CD4-positive, CD25-positive, alpha-beta regulatory T cell (primary cell): ENCODE data around the gene CDC40. TPM values are rescaled to one million over a fixed set of nuclear protein-coding genes. Genes with fewer than 3 reads are reported as not detected.

Experiments
- ATAC-seq, 2 donors: fragments of 150-1000 bp; cut with Tn5 transposase; one replicate each; pipeline ENCODE4 v1.10.0; 2021; ENCODE audit warnings: low read depth in 2 of 2, moderate number of reproducible peaks in 2 of 2, moderate library complexity in 1 of 2
- DNase-seq, 3 donors: peaks; one replicate each; pipeline versions ENCODE4 v3.0.0 to v3.0.0-alpha.2; 2012 to 2022; ENCODE audit warnings: mixed read lengths in 1 of 3
- H3K27ac ChIP-seq: one replicate; pipeline ENCODE4 v1.7.0; 2013; ENCODE audit warnings: mild to moderate bottlenecking, low read length; ENCODE audit not compliant: insufficient read depth, poor library complexity, severe bottlenecking
- H3K27me3 ChIP-seq: one replicate; pipeline ENCODE4 v1.7.0; 2013; ENCODE audit warnings: low read length; ENCODE audit not compliant: control insufficient read depth, insufficient read depth
- H3K36me3 ChIP-seq: one replicate; pipeline ENCODE4 v1.7.0; 2013; ENCODE audit warnings: mild to moderate bottlenecking, low read length, moderate library complexity; ENCODE audit not compliant: control insufficient read depth, insufficient read depth
- H3K4me1 ChIP-seq: 2 replicates; pipeline ENCODE4 v1.7.0; 2013; ENCODE audit warnings: mild to moderate bottlenecking, low read length; ENCODE audit not compliant: insufficient read depth, control insufficient read depth, poor library complexity, severe bottlenecking
- H3K4me3 ChIP-seq: one replicate; pipeline ENCODE4 v1.7.0; 2013; ENCODE audit warnings: low read depth, mild to moderate bottlenecking, low read length, moderate library complexity
- H3K9me3 ChIP-seq, 2 experiments: 1 replicate in 1 of 2; 2 replicates in 1 of 2; pipeline ENCODE4 v1.7.0; 2013; ENCODE audit warnings: low read length in 2 of 2, mild to moderate bottlenecking in 1 of 2, moderate library complexity in 1 of 2; ENCODE audit not compliant: control insufficient read depth in 2 of 2
- H3K27ac Mint-ChIP-seq, 3 donors: one replicate each; pipeline ENCODE4 v1.8.0; 2020 to 2022; ENCODE audit warnings: mild to moderate bottlenecking in 3 of 3, mixed read lengths in 3 of 3, moderate library complexity in 2 of 3
- H3K27me3 Mint-ChIP-seq: one replicate; pipeline ENCODE4 v1.8.0; 2022; ENCODE audit warnings: mild to moderate bottlenecking, mixed read lengths
- H3K36me3 Mint-ChIP-seq: one replicate; pipeline ENCODE4 v1.8.0; 2020; ENCODE audit warnings: mixed read lengths
- H3K4me1 Mint-ChIP-seq, 4 donors: one replicate each; pipeline ENCODE4 v1.8.0; 2020 to 2022; ENCODE audit warnings: mixed read lengths in 4 of 4, mild to moderate bottlenecking in 1 of 4
- H3K4me3 Mint-ChIP-seq, 4 donors: one replicate each; pipeline ENCODE4 v1.8.0; 2020 to 2022; ENCODE audit warnings: mild to moderate bottlenecking in 4 of 4, mixed read lengths in 4 of 4, moderate library complexity in 3 of 4
- H3K9me3 Mint-ChIP-seq, 7 donors: one replicate each; pipeline ENCODE4 v1.8.0; 2020 to 2022; ENCODE audit warnings: mixed read lengths in 7 of 7, mild to moderate bottlenecking in 3 of 7, moderate library complexity in 2 of 7
- polyA plus RNA-seq, 4 donors: library from polyadenylated mRNA; unstranded; fragments of 300-500 nt; fragmentation: Illumina TruSeq; gene quantifications; one replicate each; pipeline ENCODE4 v1.2.3, GENCODE V29; 2021
- total RNA-seq: library from RNA; stranded (reverse); gene quantifications from one replicate; pipeline ENCODE4 v1.2.3, GENCODE V29; 2022

Gene CDC40
- total and polyA plus RNA-seq, 5 donors from 2014 or later, result 21.9 to 34.5 (median 25.5) TPM

- ATAC-seq (no peak), DNase-seq (no peak)
- Mint-ChIP-seq H3K9me3 (peaks cover 0 to 11% (median 0%) of the 10 kb centered on the region in 7 donors), H3K27ac (no peak overlapping the region), H3K4me1 (no peaks in the 10 kb centered on the region), H3K27me3 (peaks cover 20% of the 10 kb centered on the region), H3K4me3 (no peak overlapping the region), H3K36me3 (no peaks in the 10 kb centered on the region)
- H3K4me3 ChIP-seq, result no peak overlapping the region
- no peaks in the 10 kb centered on the region for H3K9me3 ChIP-seq
- peaks cover 2% of the 10 kb centered on the region for H3K27me3 ChIP-seq
- H3K36me3 ChIP-seq, result no peaks in the 10 kb centered on the region
- H3K27ac ChIP-seq, result no peak overlapping the region
- H3K4me1 ChIP-seq, result no peaks in the 10 kb centered on the region
Measured at GRCh38 chr6:110277100-110277665, 97.0 kb downstream of the CDC40 start.

Other genes with a start within 250 kb of the CDC40 start
- gene GPR6, start 202.1 kb upstream of the CDC40 start, total RNA-seq, result not detected
- gene GPR6, start 202.1 kb upstream of the CDC40 start, polyA plus RNA-seq, result not detected
- gene WASF1, start 757 bp upstream of the CDC40 start, total RNA-seq, result 0.20 TPM
- under 1 TPM in 2 of 4 donors, not detected in 2; 0.13 to 0.37 TPM for gene WASF1, start 757 bp upstream of the CDC40 start, polyA plus RNA-seq
- not detected for gene METTL24, start 177.9 kb downstream of the CDC40 start, total RNA-seq
- gene METTL24, start 177.9 kb downstream of the CDC40 start, polyA plus RNA-seq, result not detected
- not detected for gene DDO, start 235.1 kb downstream of the CDC40 start, total RNA-seq
- not detected for gene DDO, start 235.1 kb downstream of the CDC40 start, polyA plus RNA-seq